Esophagus muscularis mucosa (tissue), 4 donors: ENCODE data around the gene TMEM255B. TPM values are rescaled to one million over a fixed set of nuclear protein-coding genes. Genes with fewer than 3 reads are reported as not detected.

Source experiments
- DNase-seq: peaks from one replicate; pipeline ENCODE4 v3.0.0-alpha.2; 2017; ENCODE audit errors: extremely low spot score
- H3K27ac ChIP-seq, 4 donors: fragments of 200-600 bp; sonication (generic); replicated peaks in 1 of 4; 1 replicate in 3 of 4; 2 replicates in 1 of 4; pipeline ENCODE4 v1.5.1; 2016 to 2019; ENCODE audit warnings: mild to moderate bottlenecking in 1 of 4
- H3K27me3 ChIP-seq, 4 donors: fragments of 200-600 bp; sonication (generic); one replicate each; pipeline versions ENCODE4 v1.5.1 to v1.6.0; 2016 to 2019
- H3K36me3 ChIP-seq, 4 donors: fragments of 200-600 bp; sonication (generic); one replicate each; pipeline ENCODE4 v1.5.1; 2016 to 2019
- H3K4me1 ChIP-seq, 4 donors: fragments of 200-600 bp; sonication (generic); one replicate each; pipeline ENCODE4 v1.5.1; 2016 to 2019
- H3K4me3 ChIP-seq, 4 donors: fragments of 200-600 bp; sonication (generic); 1 replicate in 2 of 4; 2 replicates in 2 of 4; pipeline ENCODE4 v1.5.1; 2016 to 2019; ENCODE audit warnings: mild to moderate bottlenecking in 4 of 4, moderate library complexity in 1 of 4
- H3K9me3 ChIP-seq, 4 donors: fragments of 200-600 bp; sonication (generic); 1 replicate in 3 of 4; 2 replicates in 1 of 4; pipeline ENCODE4 v1.5.1; 2016 to 2019
- EP300 ChIP-seq: sonication (generic); formaldehyde crosslinking; IDR thresholded peaks from one replicate; pipeline ENCODE4 v1.6.1; 2017; ENCODE audit warnings: antibody characterized with exemption
- POLR2A ChIP-seq: fragments of 450-650 bp; IDR thresholded peaks from one replicate; pipeline ENCODE4 v1.6.1; 2017; ENCODE audit warnings: antibody characterized with exemption, moderate library complexity, mild to moderate bottlenecking, low read depth
- POLR2AphosphoS5 ChIP-seq, 2 donors: sonication (generic); formaldehyde crosslinking; IDR thresholded peaks; one replicate each; pipeline ENCODE4 v1.6.1; 2017; ENCODE audit warnings: antibody characterized with exemption in 2 of 2
- whole genome bisulfite sequencing: methylation state at CpG from one replicate; pipeline ENCODE4 v1.1.5; 2018; 5-methylcytosine and 5-hydroxymethylcytosine counted together
- intact Hi-C: fragments of 100-400 bp; cut with DNase I; formaldehyde crosslinking; loops from one replicate; pipeline ENCODE4 v1.15.1; 2023
- total RNA-seq, 4 donors: library from RNA; depleted of rRNA; stranded (reverse); fragments of >200 nt; gene quantifications; one replicate each; pipeline versions ENCODE4 v1.1.0 to v1.2.1, GENCODE V29; 2016
- TF ChIP-seq, protein P1 (sequence below), 3 experiments: fragments of 200-600 bp in 2 of 3; fragments of 450-650 bp in 1 of 3; sonication (generic) in 2 of 3; IDR thresholded peaks; one replicate each; pipeline ENCODE4 v1.5.1; 2017 to 2019; ENCODE audit warnings: antibody characterized with exemption in 3 of 3, mild to moderate bottlenecking in 2 of 3, moderate library complexity in 1 of 3

The TMEM255B gene
- total RNA-seq, 4 donors from 2014 or later: 4.1 to 12.3 (median 10.7) TPM

DNA sequence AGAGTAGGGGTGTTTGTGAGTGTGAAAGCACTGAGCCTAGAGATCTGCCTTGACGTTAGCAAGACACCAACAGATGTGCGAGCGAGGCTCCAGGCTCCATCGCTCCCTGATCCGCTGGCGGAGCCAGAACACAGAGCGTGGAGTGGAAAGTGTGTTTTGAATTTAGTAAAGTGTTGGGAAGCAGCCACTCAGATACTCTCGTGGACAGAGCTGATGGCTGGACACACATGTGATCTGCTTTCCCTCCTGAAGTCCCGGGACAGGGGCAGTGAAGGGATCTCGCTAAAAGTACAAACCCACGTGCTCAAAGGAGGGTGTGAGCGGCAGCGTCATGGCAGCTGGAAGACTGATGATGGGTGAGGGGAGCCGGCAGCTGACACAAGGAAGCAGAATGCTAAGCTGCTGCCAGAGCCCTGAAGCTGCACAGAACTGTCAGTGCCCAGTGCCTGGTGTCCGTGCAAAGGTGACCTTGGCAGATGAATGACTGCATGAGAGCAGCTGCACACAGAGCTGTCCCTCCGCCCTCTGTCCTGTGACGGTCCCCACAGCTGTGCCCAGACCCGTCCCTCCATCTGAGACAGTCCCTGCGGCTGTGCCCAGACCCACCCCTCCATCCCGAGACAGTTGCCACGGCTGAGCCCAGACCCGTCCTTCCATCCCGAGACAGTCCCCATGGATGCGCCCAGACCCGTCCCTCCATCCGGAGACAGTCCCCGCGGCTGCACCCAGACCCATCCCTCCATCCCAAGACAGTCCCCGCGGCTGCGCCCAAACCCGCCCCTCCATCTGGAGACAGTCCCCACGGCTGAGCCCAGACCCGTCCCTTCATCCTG is 29.6 kb upstream of the TMEM255B start:
- peaks cover 0 to 6% (median 0%) of the 10 kb centered on the region in 4 donors for H3K27me3 ChIP-seq
- H3K4me1 ChIP-seq: peaks cover 5 to 31% (median 20%) of the 10 kb centered on the region in 4 donors
- no peak for DNase-seq
- TF ChIP-seq EP300 (no peak), POLR2A (no peak), POLR2AphosphoS5 (IDR thresholded peaks at IDR 0.05) (no peak)
- TF ChIP-seq, protein P1, sequence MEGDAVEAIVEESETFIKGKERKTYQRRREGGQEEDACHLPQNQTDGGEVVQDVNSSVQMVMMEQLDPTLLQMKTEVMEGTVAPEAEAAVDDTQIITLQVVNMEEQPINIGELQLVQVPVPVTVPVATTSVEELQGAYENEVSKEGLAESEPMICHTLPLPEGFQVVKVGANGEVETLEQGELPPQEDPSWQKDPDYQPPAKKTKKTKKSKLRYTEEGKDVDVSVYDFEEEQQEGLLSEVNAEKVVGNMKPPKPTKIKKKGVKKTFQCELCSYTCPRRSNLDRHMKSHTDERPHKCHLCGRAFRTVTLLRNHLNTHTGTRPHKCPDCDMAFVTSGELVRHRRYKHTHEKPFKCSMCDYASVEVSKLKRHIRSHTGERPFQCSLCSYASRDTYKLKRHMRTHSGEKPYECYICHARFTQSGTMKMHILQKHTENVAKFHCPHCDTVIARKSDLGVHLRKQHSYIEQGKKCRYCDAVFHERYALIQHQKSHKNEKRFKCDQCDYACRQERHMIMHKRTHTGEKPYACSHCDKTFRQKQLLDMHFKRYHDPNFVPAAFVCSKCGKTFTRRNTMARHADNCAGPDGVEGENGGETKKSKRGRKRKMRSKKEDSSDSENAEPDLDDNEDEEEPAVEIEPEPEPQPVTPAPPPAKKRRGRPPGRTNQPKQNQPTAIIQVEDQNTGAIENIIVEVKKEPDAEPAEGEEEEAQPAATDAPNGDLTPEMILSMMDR (IDR thresholded peaks at IDR 0.05): no peak
- H3K9me3 ChIP-seq: no peaks in the 10 kb centered on the region
- no peaks in the 10 kb centered on the region for H3K36me3 ChIP-seq
- intact Hi-C loops: no loop called here
- H3K27ac ChIP-seq: no peak overlapping the region
- 26% methylated on average over 17 of the region's 34 CpGs for WGBS
- no peak overlapping the region for H3K4me3 ChIP-seq

DNA sequence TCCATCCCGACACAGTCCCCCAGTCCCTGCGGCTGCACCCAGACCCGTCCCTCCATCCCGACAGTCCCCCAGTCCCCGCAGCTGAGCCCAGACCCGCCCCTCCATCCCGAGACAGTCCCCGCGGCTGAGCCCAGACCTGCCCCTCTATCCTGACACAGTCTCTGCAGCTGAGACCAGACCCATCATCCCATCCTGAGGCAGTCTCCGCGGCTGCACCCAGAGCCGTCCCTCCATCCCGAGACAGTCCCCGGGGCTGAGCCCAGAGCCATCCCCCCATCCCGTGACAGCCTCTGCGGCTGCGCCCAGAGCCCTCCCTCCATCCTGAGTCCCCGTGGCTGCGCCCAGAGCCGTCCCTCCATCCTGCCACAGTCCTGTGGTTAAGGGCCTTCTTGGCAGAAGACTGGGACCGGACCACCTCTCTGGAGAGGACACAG is 28.8 kb upstream of the TMEM255B start:
- H3K4me1 ChIP-seq: peaks cover 0 to 23% (median 14%) of the 10 kb centered on the region in 4 donors
- TF ChIP-seq POLR2A: no peak
- TF ChIP-seq POLR2AphosphoS5 (IDR thresholded peaks at IDR 0.05): no peak
- TF ChIP-seq, protein P1 (IDR thresholded peaks at IDR 0.05): no peak
- TF ChIP-seq EP300: no peak
- H3K4me3 ChIP-seq: no peak overlapping the region
- 42% methylated on average over 20 of the region's 21 CpGs for WGBS
- peaks cover 0 to 6% (median 0%) of the 10 kb centered on the region in 4 donors for H3K27me3 ChIP-seq
- no peak for DNase-seq
- no peaks in the 10 kb centered on the region for H3K36me3 ChIP-seq
- intact Hi-C loops: no loop called here
- H3K27ac ChIP-seq: no peak overlapping the region
- no peaks in the 10 kb centered on the region for H3K9me3 ChIP-seq

DNA sequence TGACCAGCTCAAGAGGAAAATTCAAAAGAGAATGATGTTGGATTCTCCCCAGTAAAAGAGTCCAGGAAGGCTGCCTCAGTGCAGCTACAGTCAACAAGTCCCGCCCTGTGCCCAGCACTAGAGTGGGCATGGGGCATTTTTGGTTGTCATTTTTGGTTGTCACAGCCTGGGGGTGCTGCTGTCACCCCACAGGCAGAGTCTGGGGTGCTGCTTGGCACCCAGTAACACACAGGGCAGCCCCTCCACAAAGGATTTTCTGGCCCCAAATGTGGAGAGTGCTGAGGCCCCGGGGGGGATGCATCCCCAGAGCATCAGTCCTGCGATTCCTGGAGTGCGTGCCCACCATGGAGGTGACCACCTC is 28.2 kb upstream of the TMEM255B start:
- WGBS: 63% methylated on average over 3 of the region's 4 CpGs
- Histone ChIP-seq H3K27ac (no peak overlapping the region), H3K4me1 (peaks cover 0 to 23% (median 14%) of the 10 kb centered on the region in 4 donors), H3K9me3 (no peaks in the 10 kb centered on the region), H3K36me3 (no peaks in the 10 kb centered on the region), H3K27me3 (peaks cover 0 to 6% (median 0%) of the 10 kb centered on the region in 4 donors), H3K4me3 (no peak overlapping the region)
- intact Hi-C loops: no loop called here
- no peak for DNase-seq
- TF ChIP-seq POLR2AphosphoS5 (IDR thresholded peaks at IDR 0.05) (no peak), EP300 (no peak), POLR2A (no peak)
- TF ChIP-seq, protein P1 (IDR thresholded peaks at IDR 0.05): no peak

DNA sequence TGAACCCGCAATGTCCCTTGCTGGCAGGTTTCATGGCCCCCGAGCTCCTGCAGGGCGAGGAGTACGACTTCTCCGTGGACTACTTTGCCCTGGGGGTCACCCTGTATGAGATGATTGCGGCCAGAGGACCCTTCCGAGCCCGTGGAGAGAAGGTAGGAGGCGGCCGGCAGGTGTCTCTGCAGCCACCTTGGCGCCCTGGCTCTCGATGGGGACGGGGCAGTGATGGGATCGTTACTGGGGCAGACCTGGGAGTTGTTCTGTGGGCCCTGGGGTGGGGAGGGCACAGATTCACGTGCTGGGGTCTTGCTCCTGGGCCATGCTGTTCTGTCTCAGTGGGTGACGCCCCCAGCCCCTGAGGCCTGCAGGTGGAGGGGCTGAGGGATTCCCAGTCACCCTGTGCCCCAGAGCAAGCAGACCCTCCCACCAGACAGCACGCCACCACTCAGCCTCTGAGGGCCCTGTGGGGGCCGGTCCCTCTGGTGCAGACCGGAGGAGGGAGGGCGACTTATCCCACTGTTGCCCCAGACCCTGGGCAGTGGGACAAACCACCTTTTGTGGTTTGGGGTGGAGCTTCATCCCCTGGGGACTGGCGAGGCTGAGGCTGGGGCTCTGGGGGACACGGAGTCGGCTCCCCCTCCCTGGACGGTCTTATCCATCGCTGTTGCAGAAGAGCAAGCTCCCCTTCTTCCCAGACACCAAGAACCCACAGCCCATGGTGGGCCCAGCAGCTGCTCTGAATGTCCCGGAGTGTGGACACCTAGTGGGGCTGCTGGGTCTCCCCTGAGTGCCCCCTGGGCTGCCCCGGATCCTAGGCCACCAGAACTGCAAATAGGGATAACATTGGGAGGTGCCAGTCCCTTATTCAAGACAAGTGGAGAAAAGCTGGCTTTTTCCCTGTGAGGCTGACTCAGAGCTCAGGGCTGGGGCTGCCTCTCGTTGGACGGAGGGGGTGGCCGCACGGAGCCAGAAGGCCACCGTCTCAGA is 27.5 kb upstream of the TMEM255B start:
- Histone ChIP-seq H3K4me1 (peaks cover 0 to 20% (median 13%) of the 10 kb centered on the region in 4 donors), H3K9me3 (no peaks in the 10 kb centered on the region), H3K4me3 (no peak overlapping the region), H3K36me3 (no peaks in the 10 kb centered on the region), H3K27ac (no peak overlapping the region), H3K27me3 (peaks cover 0 to 6% (median 0%) of the 10 kb centered on the region in 4 donors)
- WGBS: 84% methylated on average over 21 of the region's 32 CpGs
- intact Hi-C loops: no loop called here
- DNase-seq: no peak
- TF ChIP-seq POLR2A (no peak), EP300 (no peak), POLR2AphosphoS5 (IDR thresholded peaks at IDR 0.05) (no peak)
- TF ChIP-seq, protein P1 (IDR thresholded peaks at IDR 0.05): no peak
